ENCODE measurements around the gene UVRAG. TPM values are rescaled to one million over a fixed set of nuclear protein-coding genes. Genes with fewer than 3 reads are reported as not detected.

Gene UVRAG
- total RNA-seq, 4 donors from 2014 or later: 27.3 to 38.7 (median 33.6) TPM

GRCh38 chr11:75903276-75903675, 88.3 kb downstream of the UVRAG start:
- 33 to 44% methylated on average over 2 of the region's 2 CpGs for WGBS, 2 donors
- H3K27ac ChIP-seq: no peak overlapping the region
- no peak overlapping the region for H3K4me3 ChIP-seq
- TF ChIP-seq EP300 (IDR thresholded peaks at IDR 0.05) (no peak), POLR2A (IDR thresholded peaks at IDR 0.05) (no peak), CTCF (IDR thresholded peaks at IDR 0.05) (no peak)
- H3K9me3 ChIP-seq: no peaks in the 10 kb centered on the region
- peaks cover 0 to 33% (median 4%) of the 10 kb centered on the region in 4 donors for H3K4me1 ChIP-seq
- DNase-seq (ENCODE audit: low spot score in 2 of 2): no peak
- no peaks in the 10 kb centered on the region for H3K27me3 ChIP-seq
- H3K36me3 ChIP-seq: no peaks in the 10 kb centered on the region

GRCh38 chr11:75905434-75905833, 90.4 kb downstream of the UVRAG start:
- no peak for TF ChIP-seq POLR2A (IDR thresholded peaks at IDR 0.05)
- TF ChIP-seq CTCF (IDR thresholded peaks at IDR 0.05): no peak
- no peak for TF ChIP-seq EP300 (IDR thresholded peaks at IDR 0.05)
- Histone ChIP-seq H3K4me3 (no peak overlapping the region), H3K27me3 (no peaks in the 10 kb centered on the region), H3K9me3 (no peaks in the 10 kb centered on the region), H3K27ac (no peak overlapping the region), H3K36me3 (no peaks in the 10 kb centered on the region), H3K4me1 (peaks cover 0 to 20% (median 0%) of the 10 kb centered on the region in 4 donors)
- DNase-seq (ENCODE audit: low spot score in 2 of 2): no peak

- no peak for DNase-seq (ENCODE audit: low spot score in 2 of 2)
Measured at GRCh38 chr11:75907906-75908527, 93.0 kb downstream of the UVRAG start.

GRCh38 chr11:75910426-75911145, 95.6 kb downstream of the UVRAG start:
- H3K4me3 ChIP-seq: no peak overlapping the region
- H3K4me1 ChIP-seq: no peaks in the 10 kb centered on the region
- DNase-seq (ENCODE audit: low spot score in 2 of 2): no peak
- no peaks in the 10 kb centered on the region for H3K9me3 ChIP-seq
- H3K27me3 ChIP-seq: no peaks in the 10 kb centered on the region
- peaks cover 0 to 10% (median 0%) of the 10 kb centered on the region in 3 donors for H3K36me3 ChIP-seq
- 87 to 91% methylated on average over 3 of the region's 3 CpGs for WGBS, 2 donors
- no peak for TF ChIP-seq POLR2A (IDR thresholded peaks at IDR 0.05)
- no peak for TF ChIP-seq EP300 (IDR thresholded peaks at IDR 0.05)
- TF ChIP-seq CTCF (IDR thresholded peaks at IDR 0.05): no peak
- no peak overlapping the region for H3K27ac ChIP-seq

More at GRCh38 chr11:75907906-75908527, 93.0 kb downstream of the UVRAG start:
- Histone ChIP-seq H3K9me3 (no peaks in the 10 kb centered on the region), H3K27me3 (no peaks in the 10 kb centered on the region), H3K4me3 (no peak overlapping the region), H3K27ac (no peak overlapping the region), H3K4me1 (peaks cover 0 to 14% (median 0%) of the 10 kb centered on the region in 4 donors), H3K36me3 (peaks cover 0 to 4% (median 0%) of the 10 kb centered on the region in 3 donors)
- no peak for TF ChIP-seq CTCF (IDR thresholded peaks at IDR 0.05)
- no peak for TF ChIP-seq POLR2A (IDR thresholded peaks at IDR 0.05)
- TF ChIP-seq EP300 (IDR thresholded peaks at IDR 0.05): no peak
- 85 to 90% methylated on average over 3 of the region's 3 CpGs for WGBS, 2 donors

- DNase-seq (ENCODE audit: low spot score in 2 of 2): no peak
- 95% methylated on average over 11 of the region's 11 CpGs for WGBS, 2 donors
- peaks cover 0 to 11% (median 0%) of the 10 kb centered on the region in 3 donors for H3K36me3 ChIP-seq
- no peaks in the 10 kb centered on the region for H3K27me3 ChIP-seq
- H3K4me1 ChIP-seq: no peaks in the 10 kb centered on the region
- no peaks in the 10 kb centered on the region for H3K9me3 ChIP-seq
- TF ChIP-seq POLR2A (IDR thresholded peaks at IDR 0.05): no peak
- no peak for TF ChIP-seq CTCF (IDR thresholded peaks at IDR 0.05)
- TF ChIP-seq EP300 (IDR thresholded peaks at IDR 0.05): no peak
- no peak overlapping the region for H3K4me3 ChIP-seq
- no peak overlapping the region for H3K27ac ChIP-seq
Measured at GRCh38 chr11:75911459-75911858, 96.4 kb downstream of the UVRAG start.

All from tibial nerve (tissue), 4 donors.